Neural cell (in vitro differentiated cells): ENCODE data around the gene AHRR. TPM values are rescaled to one million over a fixed set of nuclear protein-coding genes. Genes with fewer than 3 reads are reported as not detected.

Experiments
- H2AFZ ChIP-seq: fragments of 200-600, 300-800 bp; sonication (generic), shearing (Covaris generic); 2 replicates; pipeline ENCODE4 v1.6.0; 2014; ENCODE audit warnings: low read depth, mild to moderate bottlenecking, antibody characterized with exemption, low read length, moderate library complexity
- H3F3A ChIP-seq: fragments of 200-600 bp; shearing (Covaris generic); 2 replicates; pipeline ENCODE4 v1.6.1; 2016; ENCODE audit warnings: mild to moderate bottlenecking, moderate library complexity, mixed read lengths, antibody characterized with exemption, low read length; ENCODE audit not compliant: insufficient read depth, poor library complexity, severe bottlenecking
- H3K27ac ChIP-seq: fragments of 200-600, 300-800 bp; sonication (generic), shearing (Covaris generic); 2 replicates; pipeline ENCODE4 v1.5.1; 2014; ENCODE audit warnings: mild to moderate bottlenecking, low read length, moderate library complexity
- H3K27me3 ChIP-seq: fragments of 300-800, 200-600 bp; sonication (generic), shearing (Covaris generic); 2 replicates; pipeline ENCODE4 v1.6.0; 2014; ENCODE audit warnings: mild to moderate bottlenecking, low read depth, low read length, moderate library complexity; ENCODE audit not compliant: insufficient read depth
- H3K36me3 ChIP-seq: fragments of 300-800, 200-600 bp; sonication (generic), shearing (Covaris generic); 2 replicates; pipeline ENCODE4 v1.5.1; 2014; ENCODE audit warnings: mild to moderate bottlenecking, antibody characterized with exemption, low read length, moderate library complexity; ENCODE audit not compliant: insufficient read depth
- H3K4me2 ChIP-seq: fragments of 300-800, 200-600 bp; sonication (generic), shearing (Covaris generic); 2 replicates; pipeline ENCODE4 v1.6.0; 2014; ENCODE audit warnings: mild to moderate bottlenecking, low read length
- H3K4me3 ChIP-seq: fragments of 300-800, 200-600 bp; sonication (generic), shearing (Covaris generic); 2 replicates; pipeline ENCODE4 v1.5.1; 2014; ENCODE audit warnings: mild to moderate bottlenecking, low read length, moderate library complexity
- H3K79me2 ChIP-seq: fragments of 200-600 bp; shearing (Covaris generic); replicated peaks from 2 replicates; pipeline ENCODE4 v1.6.0; 2014; ENCODE audit warnings: mild to moderate bottlenecking, low read length, moderate library complexity; ENCODE audit not compliant: insufficient read depth
- H3K9ac ChIP-seq: fragments of 300-800, 200-600 bp; sonication (generic), shearing (Covaris generic); 2 replicates; pipeline ENCODE4 v1.6.1; 2016; ENCODE audit warnings: mild to moderate bottlenecking, low read length, mixed read lengths
- H3K9me2 ChIP-seq: fragments of 200-600 bp; shearing (Covaris generic); 2 replicates; pipeline ENCODE4 v1.6.1; 2016; ENCODE audit warnings: mild to moderate bottlenecking, low read length, mixed read lengths; ENCODE audit not compliant: insufficient read depth
- H3K9me3 ChIP-seq: fragments of 200-600, 300-800 bp; sonication (generic), shearing (Covaris generic); 2 replicates; pipeline ENCODE4 v1.6.1; 2016; ENCODE audit warnings: mild to moderate bottlenecking, mixed run types, low read length, moderate library complexity, mixed read lengths
- H4K20me1 ChIP-seq: fragments of 200-600 bp; shearing (Covaris generic); 2 replicates; pipeline ENCODE4 v1.6.1; 2016; ENCODE audit warnings: mild to moderate bottlenecking, mixed run types; ENCODE audit not compliant: insufficient read depth
- CTCF ChIP-seq: fragments of 450-650 bp; IDR thresholded peaks from 2 replicates; pipeline ENCODE4 v1.5.1; 2014; ENCODE audit warnings: antibody characterized with exemption, mild to moderate bottlenecking, moderate library complexity; ENCODE audit not compliant: poor library complexity, severe bottlenecking
- EP300 ChIP-seq: fragments of 450-650 bp; conservative IDR thresholded peaks from 2 replicates; pipeline ENCODE4 v1.6.1; 2014; ENCODE audit warnings: antibody characterized with exemption, mild to moderate bottlenecking, moderate library complexity; ENCODE audit not compliant: poor library complexity, severe bottlenecking
- EZH2 ChIP-seq: fragments of 200-600, 300-800 bp; shearing (Covaris generic), sonication (generic); IDR thresholded peaks from 2 replicates; pipeline ENCODE4 v1.6.1; 2014; ENCODE audit warnings: antibody characterized with exemption, low read length, borderline replicate concordance, mild to moderate bottlenecking; ENCODE audit not compliant: insufficient read depth, poor library complexity, severe bottlenecking
- MXI1 ChIP-seq: fragments of 450-650 bp; conservative IDR thresholded peaks from 2 replicates; pipeline ENCODE4 v1.6.1; 2014; ENCODE audit warnings: antibody characterized with exemption, mild to moderate bottlenecking; ENCODE audit not compliant: poor library complexity, severe bottlenecking
- POLR2AphosphoS5 ChIP-seq: IDR thresholded peaks from 2 replicates; pipeline ENCODE4 v1.6.1; 2012
- RAD21 ChIP-seq: fragments of 450-650 bp; conservative IDR thresholded peaks from 2 replicates; pipeline ENCODE4 v1.6.1; 2014; ENCODE audit warnings: antibody characterized with exemption, mild to moderate bottlenecking, moderate library complexity
- REST ChIP-seq: IDR thresholded peaks from 2 replicates; pipeline ENCODE4 v1.6.1; 2012; ENCODE audit warnings: borderline replicate concordance
- SMC3 ChIP-seq: fragments of 450-650 bp; conservative IDR thresholded peaks from 2 replicates; pipeline ENCODE4 v1.6.1; 2014; ENCODE audit warnings: antibody characterized with exemption, mild to moderate bottlenecking, moderate library complexity; ENCODE audit not compliant: poor library complexity
- TAF1 ChIP-seq: IDR thresholded peaks from 2 replicates; pipeline ENCODE4 v1.6.1; 2012; ENCODE audit warnings: low read depth
- polyA plus RNA-seq: library from polyadenylated mRNA; depleted of rRNA; stranded (reverse); fragments of >200 nt; gene quantifications from 2 replicates; pipeline ENCODE4 v1.2.3, GENCODE V29; 2014

Gene AHRR
- polyA plus RNA-seq, 1 donor from 2014 or later = 0.26 TPM

GRCh38 chr5:347712-348284 is 26.3 kb downstream of the AHRR start:
- Histone ChIP-seq H3K36me3 (no peaks in the 10 kb centered on the region), H3F3A (no peaks in the 10 kb centered on the region), H3K79me2 (no peaks in the 10 kb centered on the region), H3K4me2 (no peak overlapping the region), H3K9me3 (no peaks in the 10 kb centered on the region), H3K27ac (no peak overlapping the region), H4K20me1 (no peaks in the 10 kb centered on the region), H3K4me3 (no peak overlapping the region), H3K9ac (no peak overlapping the region), H2AFZ (no peak overlapping the region), H3K9me2 (no peaks in the 10 kb centered on the region), H3K27me3 (peaks cover 5% of the 10 kb centered on the region)
- TF ChIP-seq REST (no peak), EZH2 (no peak), CTCF (no peak), POLR2AphosphoS5 (no peak), RAD21 (no peak), TAF1 (no peak), SMC3 (no peak), EP300 (no peak), MXI1 (no peak)

- H3K79me2 ChIP-seq = no peaks in the 10 kb centered on the region
- H3K9me2 ChIP-seq = no peaks in the 10 kb centered on the region
- no peak overlapping the region for H3K4me2 ChIP-seq
- H3K27ac ChIP-seq = no peak overlapping the region
- H3K27me3 ChIP-seq = no peaks in the 10 kb centered on the region
- TF ChIP-seq REST (no peak), SMC3 (no peak), TAF1 (no peak), MXI1 (no peak), EP300 (no peak), RAD21 (no peak), EZH2 (no peak), POLR2AphosphoS5 (no peak), CTCF (no peak)
- no peak overlapping the region for H2AFZ ChIP-seq
- H3K9ac ChIP-seq = no peak overlapping the region
- H3K4me3 ChIP-seq = no peak overlapping the region
- H3F3A ChIP-seq = no peaks in the 10 kb centered on the region
- no peaks in the 10 kb centered on the region for H4K20me1 ChIP-seq
- H3K9me3 ChIP-seq = no peaks in the 10 kb centered on the region
- H3K36me3 ChIP-seq = no peaks in the 10 kb centered on the region
Measured at GRCh38 chr5:348726-349125, 27.2 kb downstream of the AHRR start.
